Trophoblast cell (in vitro differentiated cells and primary cell): ENCODE data around the gene ABLIM2.

ENCODE experiments used
- DNase-seq, 2 donors: peaks; one replicate each; pipeline ENCODE4 v3.0.0-alpha.2; 2016
- H2AFZ ChIP-seq: 2 replicates; pipeline ENCODE4 v1.6.1; 2013; ENCODE audit warnings: low read length, moderate library complexity, mild to moderate bottlenecking; ENCODE audit not compliant: insufficient read depth, poor library complexity
- H2AK5ac ChIP-seq: 2 replicates; pipeline ENCODE4 v1.6.1; 2013; ENCODE audit warnings: mild to moderate bottlenecking, low read length
- H2BK120ac ChIP-seq: 2 replicates; pipeline ENCODE4 v1.6.1; 2013; ENCODE audit warnings: low read length, mild to moderate bottlenecking, moderate library complexity; ENCODE audit not compliant: insufficient read depth, poor library complexity
- H2BK12ac ChIP-seq: 2 replicates; pipeline ENCODE4 v1.6.1; 2013; ENCODE audit warnings: mild to moderate bottlenecking, low read length, moderate library complexity
- H2BK5ac ChIP-seq: 2 replicates; pipeline ENCODE4 v1.6.1; 2013; ENCODE audit warnings: low read length, low read depth, moderate library complexity, mild to moderate bottlenecking; ENCODE audit not compliant: poor library complexity
- H3K14ac ChIP-seq: 2 replicates; pipeline ENCODE4 v1.6.1; 2013; ENCODE audit warnings: mild to moderate bottlenecking, low read length
- H3K18ac ChIP-seq: 2 replicates; pipeline ENCODE4 v1.6.1; 2013; ENCODE audit warnings: mild to moderate bottlenecking, low read length
- H3K23ac ChIP-seq: 2 replicates; pipeline ENCODE4 v1.6.1; 2013; ENCODE audit warnings: low read length
- H3K27ac ChIP-seq: 2 replicates; pipeline ENCODE4 v1.5.1; 2013; ENCODE audit warnings: low read depth, mild to moderate bottlenecking, inconsistent platforms, low read length, moderate library complexity
- H3K27me3 ChIP-seq: 2 replicates; pipeline ENCODE4 v1.6.1; 2013; ENCODE audit warnings: inconsistent platforms, mild to moderate bottlenecking, low read length, moderate library complexity; ENCODE audit not compliant: insufficient read depth
- H3K36me3 ChIP-seq, 2 experiments: 1 replicate in 1 of 2; 2 replicates in 1 of 2; pipeline ENCODE4 v1.6.1; 2013; ENCODE audit warnings: low read length in 2 of 2, mild to moderate bottlenecking in 2 of 2, moderate library complexity in 1 of 2; ENCODE audit not compliant: insufficient read depth in 2 of 2, control insufficient read depth in 1 of 2
- H3K4ac ChIP-seq: 2 replicates; pipeline ENCODE4 v1.6.1; 2013; ENCODE audit warnings: low read depth, mild to moderate bottlenecking, low read length, moderate library complexity
- H3K4me1 ChIP-seq, 2 experiments: 1 replicate in 1 of 2; 2 replicates in 1 of 2; pipeline ENCODE4 v1.6.1; 2013; ENCODE audit warnings: low read length in 2 of 2, mild to moderate bottlenecking in 2 of 2, moderate library complexity in 1 of 2; ENCODE audit not compliant: insufficient read depth in 2 of 2, control insufficient read depth in 1 of 2
- H3K4me2 ChIP-seq: 2 replicates; pipeline ENCODE4 v1.6.1; 2013; ENCODE audit warnings: inconsistent platforms, mild to moderate bottlenecking, low read length, moderate library complexity
- H3K4me3 ChIP-seq: 2 replicates; pipeline ENCODE4 v1.5.1; 2013; ENCODE audit warnings: mild to moderate bottlenecking, low read depth, low read length, inconsistent platforms
- H3K79me1 ChIP-seq: one replicate; pipeline ENCODE4 v1.6.1; 2013; ENCODE audit warnings: low read length
- H3K79me2 ChIP-seq: 2 replicates; pipeline ENCODE4 v1.6.1; 2013; ENCODE audit warnings: low read length, mild to moderate bottlenecking; ENCODE audit not compliant: control insufficient read depth, insufficient read depth, poor library complexity
- H3K9ac ChIP-seq: 2 replicates; pipeline ENCODE4 v1.6.1; 2013; ENCODE audit warnings: mild to moderate bottlenecking, low read length
- H3K9me3 ChIP-seq: 2 replicates; pipeline ENCODE4 v1.6.1; 2013; ENCODE audit warnings: low read depth, mild to moderate bottlenecking, control low read depth, inconsistent platforms, low read length; ENCODE audit not compliant: insufficient read depth
- H4K12ac ChIP-seq: 2 replicates; pipeline ENCODE4 v1.6.1; 2013; ENCODE audit warnings: low read depth, mild to moderate bottlenecking, low read length, moderate library complexity
- H4K8ac ChIP-seq: 2 replicates; pipeline ENCODE4 v1.6.1; 2013; ENCODE audit warnings: low read depth, mild to moderate bottlenecking, low read length, moderate library complexity
- H4K91ac ChIP-seq: one replicate; pipeline ENCODE4 v1.6.1; 2013; ENCODE audit warnings: low read depth, mild to moderate bottlenecking, low read length, moderate library complexity
- WGBS: extraction: QIAGEN DNeasy Blood & Tissue Kit; methylation state at CpG from one replicate; pipeline ENCODE4 v1.1.7; 2013; ENCODE audit warnings: missing lambda C conversion rate; ENCODE audit not compliant: insufficient read length, insufficient coverage; ENCODE audit errors: extremely low coverage; 5-methylcytosine and 5-hydroxymethylcytosine counted together

Gene ABLIM2

GRCh38 chr4:8204576-8205227 lies 46.1 kb upstream of the ABLIM2 start:
- H3K4me3 ChIP-seq = no peak overlapping the region
- no peaks in the 10 kb centered on the region for H3K27me3 ChIP-seq
- H2AK5ac ChIP-seq = peak overlapping the region; percentile 5
- peak overlapping the region; percentile 9 for H4K91ac ChIP-seq
- H3K4me1 ChIP-seq = peaks cover 26 to 30% of the 10 kb centered on the region in 2 experiments
- peak overlapping the region; percentile 11 for H3K14ac ChIP-seq
- no peak overlapping the region for H3K9ac ChIP-seq
- H4K8ac ChIP-seq = no peak overlapping the region
- H3K18ac ChIP-seq = no peak overlapping the region
- H3K23ac ChIP-seq = no peak overlapping the region
- DNase-seq = no peak
- H2AFZ ChIP-seq = no peak overlapping the region
- no peak overlapping the region for H3K27ac ChIP-seq
- no peak overlapping the region for H2BK5ac ChIP-seq
- H2BK120ac ChIP-seq = no peak overlapping the region
- no peak overlapping the region for H3K4ac ChIP-seq
- H3K9me3 ChIP-seq = peaks cover 4% of the 10 kb centered on the region
- no peak overlapping the region for H4K12ac ChIP-seq
- peaks cover 2 to 12% of the 10 kb centered on the region in 2 experiments for H3K36me3 ChIP-seq
- H3K79me1 ChIP-seq = peaks cover 14% of the 10 kb centered on the region
- no CpG with 5 or more reads among the region's 31 CpGs for WGBS
- no peak overlapping the region for H3K4me2 ChIP-seq
- H3K79me2 ChIP-seq = peaks cover 7% of the 10 kb centered on the region
- H2BK12ac ChIP-seq = peak overlapping the region; percentile 25

- no peak overlapping the region for H2AFZ ChIP-seq
- peaks cover 2 to 4% of the 10 kb centered on the region in 2 experiments for H3K36me3 ChIP-seq
- H2BK12ac ChIP-seq = no peak overlapping the region
- H2AK5ac ChIP-seq = no peak overlapping the region
- H2BK5ac ChIP-seq = no peak overlapping the region
- H3K27ac ChIP-seq = no peak overlapping the region
- H3K4me1 ChIP-seq = peaks cover 32 to 37% of the 10 kb centered on the region in 2 experiments
- peaks cover 12% of the 10 kb centered on the region for H3K79me2 ChIP-seq
- peak overlapping the region; percentile 25 for H4K91ac ChIP-seq
- no peak overlapping the region for H3K23ac ChIP-seq
- H4K8ac ChIP-seq = no peak overlapping the region
- H2BK120ac ChIP-seq = no peak overlapping the region
- no CpG with 5 or more reads among the region's 10 CpGs for WGBS
- H3K9ac ChIP-seq = no peak overlapping the region
- H3K79me1 ChIP-seq = peaks cover 19% of the 10 kb centered on the region
- no peak overlapping the region for H3K14ac ChIP-seq
- DNase-seq = no peak
- H3K4me2 ChIP-seq = no peak overlapping the region
- no peak overlapping the region for H4K12ac ChIP-seq
- H3K4me3 ChIP-seq = no peak overlapping the region
- H3K18ac ChIP-seq = peak overlapping the region; percentile 30
- peaks cover 4% of the 10 kb centered on the region for H3K9me3 ChIP-seq
- no peaks in the 10 kb centered on the region for H3K27me3 ChIP-seq
- no peak overlapping the region for H3K4ac ChIP-seq
Observed at GRCh38 chr4:8203817-8204216, 45.2 kb upstream of the ABLIM2 start.

GRCh38 chr4:8203052-8203401 lies 44.4 kb upstream of the ABLIM2 start:
- no peak overlapping the region for H2BK120ac ChIP-seq
- H3K14ac ChIP-seq = no peak overlapping the region
- H3K23ac ChIP-seq = no peak overlapping the region
- no peak overlapping the region for H3K4me3 ChIP-seq
- H2AK5ac ChIP-seq = no peak overlapping the region
- H2AFZ ChIP-seq = no peak overlapping the region
- H3K4me2 ChIP-seq = no peak overlapping the region
- peaks cover 39 to 45% of the 10 kb centered on the region in 2 experiments for H3K4me1 ChIP-seq
- peaks cover 15% of the 10 kb centered on the region for H3K79me2 ChIP-seq
- H3K9me3 ChIP-seq = peaks cover 4% of the 10 kb centered on the region
- WGBS = no CpG with 5 or more reads among the region's 7 CpGs
- no peak overlapping the region for H2BK5ac ChIP-seq
- peaks cover 0 to 2% of the 10 kb centered on the region in 2 experiments for H3K36me3 ChIP-seq
- H2BK12ac ChIP-seq = no peak overlapping the region
- no peak for DNase-seq
- H3K79me1 ChIP-seq = peaks cover 27% of the 10 kb centered on the region
- no peak overlapping the region for H3K18ac ChIP-seq
- no peak overlapping the region for H3K4ac ChIP-seq
- H4K12ac ChIP-seq = no peak overlapping the region
- no peak overlapping the region for H3K27ac ChIP-seq
- H3K27me3 ChIP-seq = no peaks in the 10 kb centered on the region
- no peak overlapping the region for H4K8ac ChIP-seq
- peak overlapping the region; percentile 9 for H4K91ac ChIP-seq
- H3K9ac ChIP-seq = no peak overlapping the region

- peaks cover 29% of the 10 kb centered on the region for H3K79me1 ChIP-seq
- no peak overlapping the region for H4K8ac ChIP-seq
- H2BK12ac ChIP-seq = no peak overlapping the region
- H2AFZ ChIP-seq = no peak overlapping the region
- no peak overlapping the region for H2AK5ac ChIP-seq
- peaks cover 39 to 48% of the 10 kb centered on the region in 2 experiments for H3K4me1 ChIP-seq
- no peak overlapping the region for H3K27ac ChIP-seq
- no peaks in the 10 kb centered on the region for H3K27me3 ChIP-seq
- peaks cover 0 to 2% of the 10 kb centered on the region in 2 experiments for H3K36me3 ChIP-seq
- no peak overlapping the region for H3K9ac ChIP-seq
- no peak overlapping the region for H2BK120ac ChIP-seq
- no peak overlapping the region for H3K4me3 ChIP-seq
- H3K79me2 ChIP-seq = peaks cover 15% of the 10 kb centered on the region
- WGBS = no CpG with 5 or more reads among the region's 21 CpGs
- peaks cover 4% of the 10 kb centered on the region for H3K9me3 ChIP-seq
- H4K12ac ChIP-seq = no peak overlapping the region
- no peak overlapping the region for H3K4ac ChIP-seq
- no peak overlapping the region for H3K18ac ChIP-seq
- H4K91ac ChIP-seq = peak overlapping the region; percentile 16
- H3K4me2 ChIP-seq = no peak overlapping the region
- DNase-seq = no peak
- H3K23ac ChIP-seq = no peak overlapping the region
- H2BK5ac ChIP-seq = no peak overlapping the region
- H3K14ac ChIP-seq = no peak overlapping the region
Observed at GRCh38 chr4:8202108-8203051, 43.8 kb upstream of the ABLIM2 start.
